ENCODE measurements around the gene FGFR3. TPM values are rescaled to one million over a fixed set of nuclear protein-coding genes. Genes with fewer than 3 reads are reported as not detected.

FGFR3 gene
- total RNA-seq, 1 donor from 2014 or later, result 169 TPM

DNA sequence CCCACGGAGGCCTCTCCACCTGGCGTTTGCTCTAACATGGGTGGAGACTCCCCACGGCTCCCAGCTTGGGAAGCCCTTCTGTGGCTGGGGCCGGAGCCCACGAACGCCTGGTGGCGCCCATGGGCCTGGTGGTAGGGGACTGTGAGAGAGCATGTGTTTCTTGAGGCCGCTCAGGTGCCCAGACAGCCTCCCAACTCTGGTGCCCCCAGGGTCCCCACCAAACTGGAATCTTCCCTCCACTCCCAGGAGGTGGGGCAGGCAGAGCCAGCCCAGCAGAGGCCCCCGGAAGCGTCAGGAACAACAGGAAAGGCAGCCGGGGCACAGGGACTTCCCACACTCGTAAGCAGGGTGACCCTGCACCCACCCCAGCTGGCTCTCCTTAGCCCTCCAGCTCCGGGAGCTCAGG is 33.3 kb upstream of the FGFR3 start:
- Mint-ChIP-seq H3K27me3 (no peaks in the 10 kb centered on the region), H3K36me3 (ENCODE audit: insufficient read depth) (no peaks in the 10 kb centered on the region), H3K4me1 (ENCODE audit: low read depth) (peaks cover 10% of the 10 kb centered on the region), H3K27ac (no peak overlapping the region), H3K9me3 (ENCODE audit: low read depth) (no peaks in the 10 kb centered on the region), H3K4me3 (ENCODE audit: low read depth) (no peak overlapping the region)
- DNase-seq (ENCODE audit: low spot score, unreplicated experiment), result no peak
- no peak for TF ChIP-seq CTCF (IDR thresholded peaks at IDR 0.05; ENCODE audit: unreplicated experiment)

GRCh38 chr4:1760521-1761071 is 32.5 kb upstream of the FGFR3 start:
- no peak for TF ChIP-seq CTCF (IDR thresholded peaks at IDR 0.05; ENCODE audit: unreplicated experiment)
- H3K27ac Mint-ChIP-seq, result no peak overlapping the region
- DNase-seq (ENCODE audit: low spot score, unreplicated experiment), result no peak
- H3K36me3 Mint-ChIP-seq (ENCODE audit: insufficient read depth), result no peaks in the 10 kb centered on the region
- H3K4me3 Mint-ChIP-seq (ENCODE audit: low read depth), result no peak overlapping the region
- H3K9me3 Mint-ChIP-seq (ENCODE audit: low read depth), result no peaks in the 10 kb centered on the region
- no peaks in the 10 kb centered on the region for H3K27me3 Mint-ChIP-seq
- peaks cover 13% of the 10 kb centered on the region for H3K4me1 Mint-ChIP-seq (ENCODE audit: low read depth)

- DNase-seq (ENCODE audit: low spot score, unreplicated experiment), result no peak
- TF ChIP-seq CTCF (IDR thresholded peaks at IDR 0.05; ENCODE audit: unreplicated experiment), result no peak
- Mint-ChIP-seq H3K4me3 (ENCODE audit: low read depth) (no peak overlapping the region), H3K4me1 (ENCODE audit: low read depth) (peaks cover 14% of the 10 kb centered on the region), H3K9me3 (ENCODE audit: low read depth) (no peaks in the 10 kb centered on the region), H3K27ac (no peak overlapping the region), H3K27me3 (no peaks in the 10 kb centered on the region), H3K36me3 (ENCODE audit: insufficient read depth) (no peaks in the 10 kb centered on the region)
Measured at GRCh38 chr4:1761130-1761689, 31.9 kb upstream of the FGFR3 start.

DNA sequence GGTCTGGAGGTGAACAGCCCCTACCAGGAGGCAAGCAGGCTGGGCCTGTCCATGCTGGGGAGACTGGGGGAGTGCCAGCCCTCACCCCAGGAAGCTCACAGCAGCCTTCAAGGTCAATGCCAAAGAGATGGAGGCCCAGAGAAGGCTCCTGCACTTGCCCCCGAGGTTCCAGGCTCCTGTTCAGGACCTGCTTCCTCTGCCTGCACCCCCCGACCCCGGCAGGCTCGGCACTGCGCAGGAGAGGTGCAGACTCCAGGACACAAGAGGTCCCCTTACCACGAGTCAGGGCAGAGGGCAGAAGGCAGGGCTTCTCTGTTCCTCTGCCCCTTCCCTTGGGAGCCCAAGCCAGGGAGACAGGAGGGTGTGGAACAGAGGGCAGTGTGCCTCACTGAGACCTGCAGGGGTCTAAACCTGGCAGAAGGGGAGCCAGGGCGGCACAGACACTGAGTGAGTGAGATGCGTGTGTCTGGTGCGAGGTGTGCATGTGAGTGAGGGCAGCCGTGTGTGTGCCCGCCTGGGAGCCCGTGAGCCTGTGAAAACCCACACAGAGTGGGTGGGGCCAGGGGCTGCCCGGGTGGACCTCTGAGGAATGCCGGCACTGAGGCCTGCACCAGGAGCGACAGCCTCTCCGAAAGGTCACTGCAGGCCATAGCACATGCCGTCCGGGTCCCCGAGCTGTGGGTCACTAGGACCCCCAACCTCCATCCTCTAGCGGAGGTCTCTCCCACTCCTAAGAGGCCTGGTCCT is 30.7 kb upstream of the FGFR3 start:
- Mint-ChIP-seq H3K4me3 (ENCODE audit: low read depth) (no peak overlapping the region), H3K4me1 (ENCODE audit: low read depth) (peaks cover 14% of the 10 kb centered on the region), H3K27me3 (no peaks in the 10 kb centered on the region), H3K27ac (no peak overlapping the region), H3K9me3 (ENCODE audit: low read depth) (no peaks in the 10 kb centered on the region), H3K36me3 (ENCODE audit: insufficient read depth) (no peaks in the 10 kb centered on the region)
- no peak for TF ChIP-seq CTCF (IDR thresholded peaks at IDR 0.05; ENCODE audit: unreplicated experiment)
- no peak for DNase-seq (ENCODE audit: low spot score, unreplicated experiment)

GRCh38 chr4:1763070-1763549 is 30.0 kb upstream of the FGFR3 start:
- peaks cover 15% of the 10 kb centered on the region for H3K4me1 Mint-ChIP-seq (ENCODE audit: low read depth)
- no peaks in the 10 kb centered on the region for H3K36me3 Mint-ChIP-seq (ENCODE audit: insufficient read depth)
- H3K27ac Mint-ChIP-seq, result no peak overlapping the region
- H3K4me3 Mint-ChIP-seq (ENCODE audit: low read depth), result no peak overlapping the region
- no peak for DNase-seq (ENCODE audit: low spot score, unreplicated experiment)
- TF ChIP-seq CTCF (IDR thresholded peaks at IDR 0.05; ENCODE audit: unreplicated experiment), result no peak
- no peaks in the 10 kb centered on the region for H3K9me3 Mint-ChIP-seq (ENCODE audit: low read depth)
- no peaks in the 10 kb centered on the region for H3K27me3 Mint-ChIP-seq
